Glutamatergic neuron (in vitro differentiated cells): ENCODE measurements around the gene CTCFL. TPM values are rescaled to one million over a fixed set of nuclear protein-coding genes. Genes with fewer than 3 reads are reported as not detected.

Experiments
- DNase-seq: peaks from one replicate; pipeline ENCODE4 v3.0.0; 2022
- H3K27ac Mint-ChIP-seq: one replicate; pipeline ENCODE4 v1.8.0; 2020; ENCODE audit warnings: mild to moderate bottlenecking, mixed read lengths, inconsistent platforms; ENCODE audit not compliant: unreplicated experiment
- H3K27me3 Mint-ChIP-seq: one replicate; pipeline ENCODE4 v1.8.0; 2020; ENCODE audit warnings: mild to moderate bottlenecking, moderate library complexity, mixed read lengths, inconsistent platforms; ENCODE audit not compliant: unreplicated experiment
- H3K36me3 Mint-ChIP-seq: one replicate; pipeline ENCODE4 v1.8.0; 2020; ENCODE audit warnings: mild to moderate bottlenecking, mixed read lengths, inconsistent platforms; ENCODE audit not compliant: unreplicated experiment
- H3K4me1 Mint-ChIP-seq: one replicate; pipeline ENCODE4 v1.8.0; 2020; ENCODE audit warnings: mild to moderate bottlenecking, low read depth, mixed read lengths, inconsistent platforms; ENCODE audit not compliant: unreplicated experiment
- H3K4me3 Mint-ChIP-seq: one replicate; pipeline ENCODE4 v1.8.0; 2020; ENCODE audit warnings: mild to moderate bottlenecking, mixed read lengths, inconsistent platforms; ENCODE audit not compliant: unreplicated experiment
- H3K9me3 Mint-ChIP-seq: one replicate; pipeline ENCODE4 v1.8.0; 2020; ENCODE audit warnings: mild to moderate bottlenecking, moderate library complexity, mixed read lengths, inconsistent platforms; ENCODE audit not compliant: unreplicated experiment
- total RNA-seq: library from RNA; stranded (reverse); fragmentation: NEBNext Ultra II Directional; extraction: Animal tissue kit (Norgen Biotek cat#: 25700); gene quantifications from one replicate; pipeline ENCODE4 v1.2.1, GENCODE V29; 2021; ENCODE audit not compliant: unreplicated experiment
- TF ChIP-seq, protein P1 (sequence below): fragments of 200-600 bp; sonication (generic); IDR thresholded peaks from one replicate; pipeline ENCODE4 v1.5.0; 2021; ENCODE audit not compliant: partially characterized antibody, unreplicated experiment

The CTCFL gene
- total RNA-seq, 1 donor from 2014 or later: not detected

DNA sequence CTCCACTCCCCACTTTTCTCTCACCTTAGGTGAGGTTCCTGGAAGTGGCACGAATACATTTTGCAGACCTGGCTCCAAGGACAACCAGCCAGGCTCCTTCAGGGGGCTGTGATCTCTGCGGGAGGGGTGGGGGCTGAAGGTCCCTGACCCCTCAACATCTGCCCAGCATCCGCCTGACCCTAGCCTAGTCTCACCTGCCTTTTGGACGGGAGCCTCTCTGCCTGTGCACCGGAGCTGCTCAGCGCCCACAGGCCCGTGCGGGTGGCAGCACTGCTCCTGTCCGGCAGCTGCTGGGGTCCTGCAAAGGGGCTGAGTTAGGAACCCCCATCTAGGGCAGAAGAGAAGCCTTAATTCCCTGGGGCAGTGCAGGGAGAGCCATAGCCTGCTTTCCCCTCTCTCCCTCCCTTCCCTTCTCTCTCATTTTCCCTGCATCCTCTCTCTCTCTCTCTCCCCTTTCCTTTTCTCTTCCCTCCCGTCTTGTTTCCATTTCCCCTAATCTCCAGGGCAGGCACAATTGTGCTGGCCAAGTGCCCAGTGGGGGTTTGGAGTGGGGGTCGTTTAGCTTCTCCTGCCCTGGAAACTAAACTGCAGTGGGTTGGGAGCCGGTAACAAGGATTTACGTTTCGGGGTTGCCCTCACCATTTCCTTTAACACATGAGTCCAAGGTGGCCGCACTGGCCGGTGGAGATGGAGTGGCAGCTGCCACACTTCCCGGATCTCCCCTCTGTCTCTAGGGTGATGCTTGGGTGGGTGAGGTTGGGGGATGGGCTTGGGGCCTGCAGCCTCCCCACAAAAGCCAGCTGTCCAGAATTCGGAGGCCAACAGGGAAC, 54.1 kb downstream of the CTCFL start:
- Mint-ChIP-seq H3K27me3 (no peaks in the 10 kb centered on the region), H3K4me3 (no peak overlapping the region)

GRCh38 chr20:57470212-57470522, 54.8 kb downstream of the CTCFL start:
- no peaks in the 10 kb centered on the region for H3K36me3 Mint-ChIP-seq
- H3K9me3 Mint-ChIP-seq: peaks cover 5% of the 10 kb centered on the region
- H3K27ac Mint-ChIP-seq: peak overlapping the region; percentile 12
- no peak for DNase-seq
- peaks cover 21% of the 10 kb centered on the region for H3K4me1 Mint-ChIP-seq
- no peaks in the 10 kb centered on the region for H3K27me3 Mint-ChIP-seq
- TF ChIP-seq, protein P1, sequence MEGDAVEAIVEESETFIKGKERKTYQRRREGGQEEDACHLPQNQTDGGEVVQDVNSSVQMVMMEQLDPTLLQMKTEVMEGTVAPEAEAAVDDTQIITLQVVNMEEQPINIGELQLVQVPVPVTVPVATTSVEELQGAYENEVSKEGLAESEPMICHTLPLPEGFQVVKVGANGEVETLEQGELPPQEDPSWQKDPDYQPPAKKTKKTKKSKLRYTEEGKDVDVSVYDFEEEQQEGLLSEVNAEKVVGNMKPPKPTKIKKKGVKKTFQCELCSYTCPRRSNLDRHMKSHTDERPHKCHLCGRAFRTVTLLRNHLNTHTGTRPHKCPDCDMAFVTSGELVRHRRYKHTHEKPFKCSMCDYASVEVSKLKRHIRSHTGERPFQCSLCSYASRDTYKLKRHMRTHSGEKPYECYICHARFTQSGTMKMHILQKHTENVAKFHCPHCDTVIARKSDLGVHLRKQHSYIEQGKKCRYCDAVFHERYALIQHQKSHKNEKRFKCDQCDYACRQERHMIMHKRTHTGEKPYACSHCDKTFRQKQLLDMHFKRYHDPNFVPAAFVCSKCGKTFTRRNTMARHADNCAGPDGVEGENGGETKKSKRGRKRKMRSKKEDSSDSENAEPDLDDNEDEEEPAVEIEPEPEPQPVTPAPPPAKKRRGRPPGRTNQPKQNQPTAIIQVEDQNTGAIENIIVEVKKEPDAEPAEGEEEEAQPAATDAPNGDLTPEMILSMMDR: no peak
- H3K4me3 Mint-ChIP-seq: no peak overlapping the region

More for the DNA sequence above, 54.1 kb downstream of the CTCFL start:
- Mint-ChIP-seq H3K9me3 (peaks cover 5% of the 10 kb centered on the region), H3K36me3 (no peaks in the 10 kb centered on the region), H3K27ac (no peak overlapping the region), H3K4me1 (peaks cover 21% of the 10 kb centered on the region)
- DNase-seq: no peak
- TF ChIP-seq, protein P1: no peak

DNA sequence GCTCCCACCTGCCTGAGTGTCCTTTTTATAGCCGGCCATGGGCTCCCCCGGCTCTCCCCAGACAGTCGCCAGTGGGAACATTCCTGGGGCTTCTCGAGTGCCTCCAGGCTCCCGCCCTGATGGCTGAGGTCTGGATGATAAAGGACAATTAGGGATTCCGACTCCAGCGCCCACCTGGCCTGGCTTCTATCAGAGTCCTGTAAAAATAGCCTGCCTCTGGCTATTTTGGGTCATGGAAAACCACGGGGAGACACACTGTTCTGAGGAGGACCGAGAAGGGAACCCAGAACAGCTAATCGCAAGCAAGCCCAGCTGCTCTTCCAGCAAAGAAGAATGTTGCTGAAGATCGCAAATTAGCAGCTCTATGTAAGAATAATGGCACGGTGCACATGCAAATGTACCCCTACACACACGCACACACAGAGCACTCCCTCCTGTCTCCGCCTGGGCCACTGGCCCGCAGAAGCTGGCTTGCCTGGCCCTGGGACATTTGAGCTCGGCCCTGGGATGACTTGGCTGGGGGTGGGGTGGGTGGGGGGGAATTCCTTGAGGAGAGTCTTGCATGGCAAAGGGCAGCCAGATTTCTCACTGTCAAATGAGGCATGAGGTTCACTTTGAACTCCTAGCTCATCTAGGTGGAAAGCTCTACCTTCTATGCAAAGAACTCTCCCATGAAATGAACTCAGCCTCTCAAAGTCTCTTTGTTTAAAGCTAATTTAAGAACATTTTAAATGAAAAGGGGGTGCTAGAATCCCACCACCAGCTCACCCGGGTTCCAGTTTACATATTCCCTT, 55.3 kb downstream of the CTCFL start:
- peaks cover 5% of the 10 kb centered on the region for H3K9me3 Mint-ChIP-seq
- H3K27me3 Mint-ChIP-seq: no peaks in the 10 kb centered on the region
- H3K36me3 Mint-ChIP-seq: no peaks in the 10 kb centered on the region
- TF ChIP-seq, protein P1: no peak
- peaks cover 21% of the 10 kb centered on the region for H3K4me1 Mint-ChIP-seq
- peak overlapping the region; percentile 12 for H3K27ac Mint-ChIP-seq
- no peak for DNase-seq
- no peak overlapping the region for H3K4me3 Mint-ChIP-seq

DNA sequence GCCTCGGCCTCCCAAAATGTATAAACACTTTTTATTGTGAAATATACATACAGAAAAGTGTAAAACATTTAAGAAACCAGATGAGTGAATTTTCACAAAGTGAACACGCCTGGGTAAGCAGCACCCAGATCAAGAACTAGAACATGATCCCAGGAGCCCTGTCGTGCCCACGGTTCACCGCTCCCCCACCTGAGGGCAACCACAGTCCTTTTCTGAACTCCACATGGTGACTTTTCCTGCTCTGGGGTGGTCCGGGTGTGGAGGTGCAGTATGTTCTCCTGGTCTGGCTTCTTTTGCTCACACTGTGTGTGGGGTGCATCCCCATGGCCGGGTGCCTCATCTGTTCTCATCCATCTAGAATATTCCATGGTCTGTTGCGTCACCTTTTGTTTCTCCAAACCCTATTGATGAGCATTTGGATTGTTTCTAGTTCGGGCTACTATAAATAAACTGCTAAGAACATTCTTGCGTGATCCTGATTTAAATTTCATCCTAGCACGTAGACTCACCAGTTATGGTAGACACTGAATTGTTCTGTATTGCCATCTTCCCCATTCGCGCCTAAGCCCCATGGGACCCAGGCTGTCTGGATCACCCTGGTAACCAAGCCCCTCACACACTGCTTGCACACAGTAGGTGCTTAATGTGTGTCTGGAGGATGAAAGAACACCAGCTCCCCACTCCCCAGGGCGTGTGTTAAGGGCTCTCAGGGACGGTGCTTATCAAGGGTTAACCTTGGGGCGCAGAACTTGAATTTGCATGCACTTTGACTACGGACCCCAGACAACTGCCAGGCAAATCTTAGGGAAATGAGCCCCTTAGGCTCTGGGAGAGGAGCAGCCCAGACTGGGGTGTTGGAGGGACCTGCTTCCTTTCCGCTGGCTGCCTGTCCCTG, 56.2 kb downstream of the CTCFL start:
- peaks cover 5% of the 10 kb centered on the region for H3K9me3 Mint-ChIP-seq
- no peaks in the 10 kb centered on the region for H3K27me3 Mint-ChIP-seq
- no peaks in the 10 kb centered on the region for H3K36me3 Mint-ChIP-seq
- peaks cover 21% of the 10 kb centered on the region for H3K4me1 Mint-ChIP-seq
- TF ChIP-seq, protein P1: no peak
- no peak overlapping the region for H3K27ac Mint-ChIP-seq
- no peak overlapping the region for H3K4me3 Mint-ChIP-seq
- no peak for DNase-seq
